Ovary (tissue), 9 donors: ENCODE data around the gene ATG4D. TPM values are rescaled to one million over a fixed set of nuclear protein-coding genes. Genes with fewer than 3 reads are reported as not detected.

Experiments used
- DNase-seq, 5 donors: peaks; one replicate each; pipeline ENCODE4 v3.0.0-alpha.2; 2019 to 2020
- H3K27ac ChIP-seq, 2 donors: fragments of 200-600 bp; one replicate each; pipeline versions ENCODE4 v1.5.1 to v1.8.0; 2019 to 2022
- H3K27me3 ChIP-seq: fragments of 200-600 bp; one replicate; pipeline ENCODE4 v1.8.0; 2022
- H3K36me3 ChIP-seq: fragments of 200-600 bp; sonication (generic); one replicate; pipeline ENCODE4 v1.5.1; 2019
- H3K4me1 ChIP-seq: one replicate; pipeline ENCODE4 v1.8.1; 2013; ENCODE audit warnings: mild to moderate bottlenecking, moderate library complexity; ENCODE audit not compliant: insufficient read depth
- H3K4me3 ChIP-seq: fragments of 200-600 bp; sonication (generic); one replicate; pipeline ENCODE4 v1.5.1; 2017
- H3K9me3 ChIP-seq, 2 donors: fragments of 200-600 bp in 1 of 2; sonication (generic) in 1 of 2; one replicate each; pipeline versions ENCODE4 v1.5.1 to v1.8.1; 2013 to 2019; ENCODE audit warnings: mild to moderate bottlenecking in 1 of 2, moderate library complexity in 1 of 2
- EP300 ChIP-seq: sonication (generic); formaldehyde crosslinking; IDR thresholded peaks from one replicate; pipeline ENCODE4 v1.6.1; 2017; ENCODE audit warnings: antibody characterized with exemption
- POLR2A ChIP-seq: fragments of 450-650 bp; IDR thresholded peaks from one replicate; pipeline ENCODE4 v1.6.1; 2017; ENCODE audit warnings: antibody characterized with exemption, mild to moderate bottlenecking, moderate library complexity
- WGBS, 3 donors: extraction: QIAGEN DNeasy Blood & Tissue Kit in 1 of 3; methylation state at CpG; one replicate each; pipeline versions ENCODE4 v1.1.5 to v1.1.7; 2013 to 2017; 5-methylcytosine and 5-hydroxymethylcytosine counted together
- intact Hi-C, 4 donors: fragments of 100-400 bp; cut with DNase I; formaldehyde crosslinking; loops; one replicate each; pipeline versions ENCODE4 v1.11.0 to v1.15.1; 2022 to 2023
- polyA plus RNA-seq, 2 donors: library from polyadenylated mRNA; stranded (reverse); fragments of 200-250 nt in 1 of 2; fragments of 350-450 nt in 1 of 2; fragmentation: Illumina TruSeq in 1 of 2; extraction: RNeasy Lipid Tissue Mini Kit (QIAGEN cat#74804) in 1 of 2; gene quantifications; one replicate each; pipeline ENCODE4 v1.2.3, GENCODE V29; 2013 to 2014
- total RNA-seq, 7 donors: library from RNA; depleted of rRNA in 2 of 7; stranded (reverse); fragments of >200 nt in 2 of 7; fragmentation: NEBNext Ultra II Directional in 3 of 7; extraction: Animal tissue kit (Norgen Biotek cat#: 25700) in 3 of 7; gene quantifications; one replicate each; pipeline versions ENCODE4 v1.1.0 to v1.2.4, GENCODE V29; 2016 to 2023
- TF ChIP-seq, protein P1 (sequence below), 3 donors: fragments of 450-650 bp in 2 of 3; fragments of 200-600 bp in 1 of 3; IDR thresholded peaks; one replicate each; pipeline versions ENCODE4 v1.5.1 to v1.8.0; 2016 to 2022; ENCODE audit warnings: antibody characterized with exemption in 3 of 3, mild to moderate bottlenecking in 1 of 3
- donor health status: DM: no; HTN: no; CAD: no; lungs with moderate emphysema.
- donor health status: DM: no; HTN: no; CAD: no.
- donor health status: Bipolar disorder and iron deficiency.
- donor health status: DM: yes; HTN: yes; CAD: no.
- donor health status: DM: no; HTN: no; CAD: no.
- donor health status: DM: yes; HTN: yes; CAD: no.

Gene ATG4D
- total and polyA plus RNA-seq, 9 donors, result 3.1 to 26.9 (median 21.1) TPM

DNA sequence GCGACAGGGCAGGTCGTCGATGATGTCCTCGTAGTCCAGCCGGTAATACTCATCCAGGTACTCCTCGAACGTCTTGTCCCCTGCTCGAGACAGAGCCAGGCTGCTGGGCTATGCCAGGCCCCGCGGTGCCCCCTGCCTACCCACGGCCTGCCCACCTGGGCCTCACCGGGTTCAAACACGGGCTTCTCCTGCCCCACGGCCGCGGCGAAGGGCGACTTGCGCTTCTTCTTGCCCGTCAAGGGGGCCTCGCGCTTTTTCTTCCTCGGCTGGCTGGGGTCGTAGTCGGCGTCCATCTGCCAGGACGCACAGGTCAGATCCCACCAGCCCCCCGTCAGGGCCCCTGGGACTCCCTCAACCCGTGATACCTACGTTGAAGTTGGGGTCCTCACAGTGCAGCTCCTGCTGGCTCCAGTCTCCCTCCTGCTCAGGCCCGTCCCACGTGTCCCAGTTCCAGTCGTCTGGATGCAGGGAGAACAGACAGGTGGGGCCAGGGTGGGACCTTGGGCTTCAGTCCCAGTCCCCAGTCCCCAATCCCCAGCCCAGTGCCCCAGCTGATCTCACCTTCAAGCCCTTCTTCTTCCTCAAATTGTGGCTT lies 14.0 kb downstream of the ATG4D start:
- 83 to 90% (median 89%) methylated on average over 33 of the region's 33 CpGs for WGBS, 3 donors
- Histone ChIP-seq H3K27ac (no peak overlapping the region), H3K27me3 (no peaks in the 10 kb centered on the region), H3K4me3 (no peak overlapping the region), H3K4me1 (no peaks in the 10 kb centered on the region), H3K36me3 (no peaks in the 10 kb centered on the region), H3K9me3 (no peaks in the 10 kb centered on the region)
- DNase-seq, result peak in 1 of 5 donors; percentile 27
- TF ChIP-seq, protein P1, sequence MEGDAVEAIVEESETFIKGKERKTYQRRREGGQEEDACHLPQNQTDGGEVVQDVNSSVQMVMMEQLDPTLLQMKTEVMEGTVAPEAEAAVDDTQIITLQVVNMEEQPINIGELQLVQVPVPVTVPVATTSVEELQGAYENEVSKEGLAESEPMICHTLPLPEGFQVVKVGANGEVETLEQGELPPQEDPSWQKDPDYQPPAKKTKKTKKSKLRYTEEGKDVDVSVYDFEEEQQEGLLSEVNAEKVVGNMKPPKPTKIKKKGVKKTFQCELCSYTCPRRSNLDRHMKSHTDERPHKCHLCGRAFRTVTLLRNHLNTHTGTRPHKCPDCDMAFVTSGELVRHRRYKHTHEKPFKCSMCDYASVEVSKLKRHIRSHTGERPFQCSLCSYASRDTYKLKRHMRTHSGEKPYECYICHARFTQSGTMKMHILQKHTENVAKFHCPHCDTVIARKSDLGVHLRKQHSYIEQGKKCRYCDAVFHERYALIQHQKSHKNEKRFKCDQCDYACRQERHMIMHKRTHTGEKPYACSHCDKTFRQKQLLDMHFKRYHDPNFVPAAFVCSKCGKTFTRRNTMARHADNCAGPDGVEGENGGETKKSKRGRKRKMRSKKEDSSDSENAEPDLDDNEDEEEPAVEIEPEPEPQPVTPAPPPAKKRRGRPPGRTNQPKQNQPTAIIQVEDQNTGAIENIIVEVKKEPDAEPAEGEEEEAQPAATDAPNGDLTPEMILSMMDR (IDR thresholded peaks at IDR 0.05), result no peak
- TF ChIP-seq POLR2A, result no peak
- no peak for TF ChIP-seq EP300
- intact Hi-C loops, result no loop called here

DNA sequence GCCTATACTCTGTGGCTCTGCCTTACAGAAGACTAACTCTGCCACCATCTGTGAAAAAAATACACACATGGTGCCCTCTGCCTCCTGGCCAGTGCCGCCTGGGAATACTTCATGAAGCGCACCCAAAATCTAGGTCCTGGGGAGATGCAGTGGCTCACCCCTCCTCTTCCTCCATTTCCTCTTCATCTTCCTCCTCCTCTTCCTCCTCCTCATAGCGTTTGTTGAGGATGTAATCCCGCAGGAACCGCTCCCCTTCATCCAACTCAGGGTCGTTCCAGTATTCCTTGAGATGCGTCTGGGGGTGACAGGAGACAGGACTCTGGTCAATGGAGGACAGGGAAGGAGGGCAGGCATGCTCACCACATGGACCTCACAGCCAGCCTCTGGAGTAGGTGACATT lies 16.4 kb downstream of the ATG4D start:
- intact Hi-C loops, result loop anchor here in 1 of 4 donors (10.0 kb wide), 1 partner anchor 155 kb away; the partner anchor contains the start of gene CDC37
- Histone ChIP-seq H3K4me3 (no peak overlapping the region), H3K4me1 (no peaks in the 10 kb centered on the region), H3K27ac (no peak overlapping the region), H3K27me3 (no peaks in the 10 kb centered on the region), H3K36me3 (no peaks in the 10 kb centered on the region), H3K9me3 (no peaks in the 10 kb centered on the region)
- no peak for DNase-seq
- 84 to 89% (median 85%) methylated on average over 7 of the region's 7 CpGs for WGBS, 3 donors
- TF ChIP-seq, protein P1 (IDR thresholded peaks at IDR 0.05), result no peak
- TF ChIP-seq EP300 (no peak), POLR2A (no peak)

DNA sequence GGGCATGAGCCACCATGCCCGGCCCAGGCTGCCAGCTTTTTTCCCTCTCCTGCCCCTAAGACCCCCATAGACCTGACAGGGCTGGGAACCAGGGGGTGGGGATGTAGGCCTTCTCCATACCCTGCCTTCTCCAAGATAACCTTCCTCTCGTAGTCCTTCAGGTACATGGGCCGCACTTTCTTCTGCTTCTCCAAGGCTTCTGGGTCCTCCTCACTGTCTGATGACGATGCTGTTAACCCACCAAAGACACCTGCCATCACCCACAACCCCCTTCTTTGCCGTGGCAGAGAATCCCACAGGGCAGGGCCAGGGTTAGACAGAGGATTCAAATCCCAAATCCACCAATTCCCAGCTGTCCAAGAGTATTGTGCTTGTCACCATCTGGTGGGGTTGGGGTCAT lies 18.9 kb downstream of the ATG4D start:
- no peak for DNase-seq
- Histone ChIP-seq H3K9me3 (no peaks in the 10 kb centered on the region), H3K4me3 (no peak overlapping the region), H3K27ac (no peak overlapping the region), H3K4me1 (peaks cover 2% of the 10 kb centered on the region), H3K27me3 (no peaks in the 10 kb centered on the region), H3K36me3 (no peaks in the 10 kb centered on the region)
- WGBS, 3 donors, result 85 to 89% (median 86%) methylated on average over 5 of the region's 5 CpGs
- intact Hi-C loops, result loop anchor here in 1 of 4 donors (10.0 kb wide), 1 partner anchor 158 kb away; the partner anchor contains the start of gene CDC37
- TF ChIP-seq EP300 (no peak), POLR2A (no peak)
- TF ChIP-seq, protein P1 (IDR thresholded peaks at IDR 0.05), result no peak

DNA sequence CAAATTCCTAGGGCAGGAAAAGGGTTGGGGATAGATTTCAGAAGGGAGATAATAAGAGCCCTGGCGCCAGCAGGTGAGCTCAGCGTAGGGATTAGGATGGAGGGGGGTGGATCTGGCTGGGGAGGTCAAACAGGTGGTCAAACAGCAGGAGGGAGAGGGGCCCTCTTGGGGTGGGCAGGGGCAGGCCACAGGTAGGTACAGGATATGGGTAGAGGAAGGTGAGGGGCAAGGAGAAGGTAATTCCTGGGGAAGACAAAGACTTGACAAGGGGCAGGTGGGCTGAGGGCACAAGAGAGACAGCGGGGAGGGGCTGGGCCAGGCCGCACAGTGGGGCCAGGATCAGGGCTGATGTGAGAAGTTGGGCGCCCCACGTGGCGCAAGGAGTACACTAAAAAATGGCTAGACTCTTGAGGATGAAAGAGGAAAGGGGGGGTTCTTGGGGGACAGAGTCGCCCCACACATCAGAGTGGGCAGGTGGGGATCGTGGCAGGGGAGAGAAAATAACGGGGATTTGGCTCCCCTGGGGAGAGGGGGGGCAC lies 21.4 kb downstream of the ATG4D start:
- peak; percentile 42 to 72 (median 63) for DNase-seq
- Histone ChIP-seq H3K9me3 (no peaks in the 10 kb centered on the region), H3K27ac (peak overlapping the region; percentile 68 to 77), H3K27me3 (no peaks in the 10 kb centered on the region), H3K4me1 (peaks cover 7% of the 10 kb centered on the region), H3K4me3 (peak overlapping the region; percentile 95), H3K36me3 (no peaks in the 10 kb centered on the region)
- TF ChIP-seq, protein P1 (IDR thresholded peaks at IDR 0.05), result no peak
- no peak for TF ChIP-seq EP300
- no peak for TF ChIP-seq POLR2A
- intact Hi-C loops, result loop anchor here in 2 of 4 donors (5.0 to 10.0 kb wide), 2 partner anchors 63 to 160 kb away; partner anchors contain the start of genes CDC37 (in 1 of the 2) and KEAP1 (in 1 of the 2)
- WGBS, 3 donors, result 18 to 21% (median 18%) methylated on average over 10 of the region's 10 CpGs
